Mesodermal cell (in vitro differentiated cells): ENCODE results near the gene WIZ.

Experiments used
- H3K27ac ChIP-seq: 2 replicates; pipeline ENCODE4 v1.7.0; 2013; ENCODE audit warnings: mild to moderate bottlenecking, low read depth, low read length, moderate library complexity; ENCODE audit not compliant: severe bottlenecking
- H3K36me3 ChIP-seq: 2 replicates; pipeline ENCODE4 v1.7.1; 2013; ENCODE audit warnings: mild to moderate bottlenecking, low read length, moderate library complexity; ENCODE audit not compliant: control insufficient read depth, insufficient read depth
- H3K4me1 ChIP-seq: one replicate; pipeline ENCODE4 v1.7.1; 2013; ENCODE audit warnings: mild to moderate bottlenecking, low read length; ENCODE audit not compliant: insufficient read depth, control insufficient read depth, poor library complexity, severe bottlenecking
- H3K4me3 ChIP-seq: 2 replicates; pipeline ENCODE4 v1.7.0; 2013; ENCODE audit warnings: low read length, control low read depth, mild to moderate bottlenecking; ENCODE audit not compliant: insufficient read depth, poor library complexity, severe bottlenecking; ENCODE audit errors: extremely low read depth
- H3K9me3 ChIP-seq: 2 replicates; pipeline ENCODE4 v1.7.1; 2013; ENCODE audit warnings: mild to moderate bottlenecking, low read length, moderate library complexity; ENCODE audit not compliant: control insufficient read depth
- WGBS, 2 experiments: methylation state at CpG; one replicate each; pipeline ENCODE4 v1.1.5; 2013; ENCODE audit warnings: missing lambda C conversion rate in 2 of 2; ENCODE audit not compliant: insufficient coverage in 2 of 2; 5-methylcytosine and 5-hydroxymethylcytosine counted together

The WIZ gene

DNA sequence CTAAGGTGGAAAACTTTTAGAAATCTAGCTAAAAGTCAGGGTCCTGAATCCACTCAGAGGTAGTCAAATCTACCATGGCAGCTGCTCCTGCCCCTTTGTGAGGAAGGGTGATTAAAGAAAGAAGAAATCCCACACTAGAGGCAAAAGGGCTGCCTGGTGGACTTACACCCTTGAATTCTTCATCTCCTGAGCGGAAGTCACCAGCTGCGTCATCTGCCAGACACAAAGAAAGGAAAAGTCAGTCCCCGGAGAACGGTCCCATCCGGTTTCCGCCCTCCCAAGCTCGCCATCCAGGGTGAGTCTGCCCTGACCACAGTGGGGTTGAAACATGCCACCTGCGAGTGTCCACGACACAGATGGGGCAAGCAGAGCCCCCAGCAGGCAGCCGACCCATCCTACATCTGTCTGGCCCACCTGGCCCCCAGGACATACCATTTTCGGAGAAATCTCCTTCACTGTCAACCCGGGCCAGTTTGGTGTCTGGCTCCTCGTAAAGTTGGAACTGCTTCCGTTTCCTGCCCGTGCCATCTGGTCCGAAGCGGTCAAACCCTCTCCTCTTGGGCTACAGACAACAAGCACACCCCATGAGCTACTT, 77.9 kb downstream of the WIZ start:
- H3K27ac ChIP-seq = no peak overlapping the region
- peaks cover 77% of the 10 kb centered on the region for H3K36me3 ChIP-seq
- H3K4me3 ChIP-seq = no peak overlapping the region
- H3K9me3 ChIP-seq = no peaks in the 10 kb centered on the region
- 94 to 97% methylated on average over 15 to 17 of the region's 17 CpGs for WGBS, 2 experiments
- H3K4me1 ChIP-seq = peaks cover 3% of the 10 kb centered on the region

DNA sequence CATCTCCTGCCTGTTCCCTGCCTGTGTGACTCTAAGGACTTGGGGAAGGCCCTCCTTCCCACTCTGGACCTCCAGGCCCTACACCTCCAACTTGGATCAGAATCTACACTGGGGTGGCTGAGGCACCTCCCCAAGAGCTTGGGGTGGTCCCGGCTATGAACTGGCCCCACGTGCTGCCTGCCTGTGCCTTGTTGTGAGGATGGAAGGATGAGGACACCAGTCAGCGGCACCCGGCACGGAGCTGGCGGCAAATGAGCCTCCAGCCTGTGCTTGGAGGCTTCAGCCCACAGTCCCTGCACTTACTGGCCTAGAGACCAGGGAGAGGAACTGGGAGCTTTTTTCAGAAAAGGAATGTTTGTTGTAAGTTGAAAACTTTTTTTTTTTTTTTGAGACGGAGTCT, 78.6 kb downstream of the WIZ start:
- Histone ChIP-seq H3K27ac (no peak overlapping the region), H3K9me3 (no peaks in the 10 kb centered on the region)

More for the DNA sequence above, 78.6 kb downstream of the WIZ start:
- no peaks in the 10 kb centered on the region for H3K4me1 ChIP-seq
- H3K36me3 ChIP-seq = peaks cover 81% of the 10 kb centered on the region
- 91 to 100% methylated on average over 2 to 6 of the region's 7 CpGs for WGBS, 2 experiments
- no peak overlapping the region for H3K4me3 ChIP-seq
